ENCODE measurements around the gene NEDD4L.

DNA sequence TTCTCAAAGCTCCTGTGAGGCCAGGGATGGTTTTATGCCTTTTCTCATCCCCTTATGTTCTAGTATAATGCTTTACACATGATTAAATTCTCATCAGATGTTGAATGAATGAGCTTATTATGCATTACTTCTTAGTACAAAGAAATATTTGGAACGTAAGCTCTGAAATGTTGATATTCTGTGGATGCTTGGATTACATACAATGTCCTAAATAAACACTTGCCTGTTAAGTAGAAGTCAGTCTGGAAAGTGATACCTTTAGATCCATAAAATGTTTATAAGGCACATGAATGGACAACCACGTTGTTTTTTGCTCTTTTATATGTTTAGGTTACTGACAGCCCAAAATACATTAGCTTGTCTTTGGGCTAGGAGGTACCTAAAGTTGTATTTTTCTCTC, 248.6 kb downstream of the NEDD4L start:
- TF ChIP-seq CTCF (conservative IDR thresholded peaks at IDR 0.05) (no peak), EZH2 (IDR thresholded peaks at IDR 0.05; ENCODE audit: low read depth) (no peak)

Data from PC-9 (cell line).